GM21390 (cell line): ENCODE data around the gene TMEM184C.

ENCODE experiments used
- ATAC-seq: cut with Tn5 transposase; IDR thresholded peaks from one replicate; pipeline ENCODE4 v1.9.1; 2021; ENCODE audit not compliant: unreplicated experiment

Gene TMEM184C

GRCh38 chr4:147617173-147617840, at the start of gene TMEM184C:
Gene TMEM184C (plus strand): TSS chr4:147617397. CDS start chr4:147617957, 560 bp downstream.
- peak; percentile 99 for ATAC-seq

DNA sequence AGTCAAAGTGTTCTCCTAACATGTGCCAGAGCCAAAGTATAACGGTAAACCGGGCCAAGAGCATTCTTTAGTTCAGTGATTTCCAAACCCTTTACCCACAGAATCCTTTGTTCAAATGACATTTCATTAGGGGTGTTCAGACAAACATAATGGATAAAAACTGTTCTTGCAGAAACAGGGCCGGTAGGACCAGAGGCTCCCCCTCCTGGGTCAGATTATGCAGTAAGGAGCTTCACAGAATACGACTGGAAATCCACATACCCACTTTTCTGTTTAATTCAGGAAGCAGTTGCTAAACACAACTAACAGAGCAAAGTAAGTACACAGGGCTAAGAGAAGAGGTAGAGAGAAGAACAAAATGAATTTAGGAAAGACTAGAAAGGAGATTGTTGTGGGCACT, 46.6 kb upstream of the TMEM184C start:
- no peak for ATAC-seq

DNA sequence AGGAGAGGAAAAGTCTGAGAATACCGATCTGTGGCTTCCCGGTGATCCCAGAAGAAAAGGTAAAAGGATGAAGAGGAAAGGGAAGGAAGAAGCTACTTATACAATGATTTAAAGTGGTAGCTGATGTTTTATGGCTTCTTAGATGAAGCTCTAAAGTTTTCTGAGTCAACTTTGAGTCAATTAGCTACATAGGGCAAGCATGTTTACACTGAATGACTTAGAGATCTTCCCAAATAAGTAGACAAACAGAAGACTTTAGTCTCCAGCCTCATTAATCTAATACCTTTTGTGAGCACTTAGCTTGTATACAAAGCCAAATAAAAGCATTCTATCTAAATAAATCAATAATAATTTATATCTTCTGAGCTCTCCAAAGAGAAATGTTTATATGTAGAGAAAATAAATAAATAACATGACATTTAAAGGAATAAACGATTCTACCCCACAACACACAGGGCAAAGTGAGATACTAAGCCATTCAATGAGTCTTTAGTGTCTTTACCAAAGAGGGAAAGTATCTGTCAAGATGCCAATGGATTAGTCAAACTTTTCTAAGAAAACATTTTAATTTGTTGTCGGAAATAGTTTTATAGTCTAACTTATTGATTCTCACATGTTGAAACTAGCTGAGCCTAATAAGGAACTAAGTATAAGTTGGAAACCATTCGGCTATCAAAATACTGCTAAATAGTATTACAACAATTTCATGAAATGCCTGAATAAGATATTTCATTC, 46.0 kb upstream of the TMEM184C start:
- no peak for ATAC-seq

DNA sequence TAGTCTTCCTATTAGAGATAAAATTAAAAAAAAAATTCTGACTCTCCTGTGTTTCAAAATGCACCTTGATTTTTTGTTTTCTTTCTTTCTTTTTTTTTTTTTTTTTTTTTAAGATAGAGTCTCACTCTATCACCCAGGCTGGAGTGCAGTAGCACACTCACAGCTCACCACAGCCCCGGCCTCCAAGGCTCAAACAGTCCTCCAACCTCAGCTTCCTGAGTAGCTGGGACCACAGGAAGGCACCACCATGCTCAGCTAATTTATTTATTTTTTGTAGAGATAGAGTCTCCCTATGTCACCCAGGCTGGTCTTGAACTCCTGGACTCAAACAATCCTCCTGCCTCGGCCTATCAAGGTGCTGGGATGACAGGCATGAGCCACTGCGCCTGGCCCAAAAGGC, 41.1 kb upstream of the TMEM184C start:
- ATAC-seq, result no peak

DNA sequence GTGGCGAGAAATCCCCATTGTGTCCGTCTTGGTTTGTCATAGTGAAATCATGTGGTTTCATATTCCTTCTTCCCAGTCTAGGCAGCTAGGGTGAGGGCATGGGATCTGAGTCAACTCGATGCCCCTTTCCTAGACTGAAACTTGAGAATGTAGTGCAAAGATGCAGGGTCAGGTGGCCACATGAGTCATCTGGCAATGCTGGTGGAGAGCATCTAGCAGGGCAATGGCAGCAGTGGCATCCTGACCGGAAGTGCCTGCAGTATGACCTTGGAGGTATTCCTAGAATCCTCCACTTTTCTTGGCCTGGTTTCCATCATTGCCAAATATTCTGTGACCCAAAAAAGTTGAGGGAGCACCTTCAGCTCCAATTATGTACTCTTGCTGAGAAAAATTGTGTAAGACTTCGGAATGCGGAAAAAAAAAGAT, 39.1 kb upstream of the TMEM184C start:
- no peak for ATAC-seq

GRCh38 chr4:147578593-147578992, 38.6 kb upstream of the TMEM184C start:
- no peak for ATAC-seq

DNA sequence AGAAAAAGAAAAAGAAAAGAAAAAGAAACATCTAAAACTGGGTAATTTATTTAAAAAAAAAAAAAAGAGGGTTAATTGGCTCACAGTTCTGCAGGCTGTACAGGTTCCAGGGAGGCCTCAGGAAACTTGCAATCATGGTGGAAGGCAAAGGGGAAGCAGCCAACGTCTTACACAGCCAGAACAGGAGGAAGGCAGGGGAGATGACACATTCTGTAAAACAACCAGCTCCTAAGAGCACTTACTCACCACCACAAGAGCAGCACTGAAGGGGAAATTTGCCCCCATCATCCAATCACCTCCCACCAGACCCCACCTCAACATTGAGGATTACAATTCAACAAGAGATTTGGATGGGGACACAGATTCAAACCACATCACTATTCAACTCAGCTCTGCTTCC, 36.8 kb upstream of the TMEM184C start:
- ATAC-seq, result no peak

GRCh38 chr4:147581606-147582350, 35.4 kb upstream of the TMEM184C start:
- no peak for ATAC-seq

GRCh38 chr4:147582386-147583060, 34.7 kb upstream of the TMEM184C start:
- no peak for ATAC-seq

DNA sequence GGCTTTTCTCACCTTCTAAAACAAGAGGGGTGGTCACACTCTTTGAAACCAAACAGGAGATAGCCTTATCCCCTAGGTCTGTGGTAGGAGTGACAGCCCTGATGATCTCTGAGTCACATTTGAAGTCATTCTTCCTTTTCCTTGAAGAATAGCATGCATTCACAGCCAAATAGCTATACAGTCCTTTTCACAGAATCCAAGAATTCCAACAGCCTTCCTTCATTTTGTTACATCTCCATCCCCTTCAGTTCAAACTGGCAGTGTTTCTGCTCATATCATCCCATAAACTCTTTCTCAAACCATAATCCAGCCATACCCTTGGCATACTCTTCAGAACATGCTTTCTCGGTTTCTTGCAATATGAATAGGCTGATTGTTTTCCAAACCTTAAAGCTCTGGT, 33.3 kb upstream of the TMEM184C start:
- no peak for ATAC-seq

DNA sequence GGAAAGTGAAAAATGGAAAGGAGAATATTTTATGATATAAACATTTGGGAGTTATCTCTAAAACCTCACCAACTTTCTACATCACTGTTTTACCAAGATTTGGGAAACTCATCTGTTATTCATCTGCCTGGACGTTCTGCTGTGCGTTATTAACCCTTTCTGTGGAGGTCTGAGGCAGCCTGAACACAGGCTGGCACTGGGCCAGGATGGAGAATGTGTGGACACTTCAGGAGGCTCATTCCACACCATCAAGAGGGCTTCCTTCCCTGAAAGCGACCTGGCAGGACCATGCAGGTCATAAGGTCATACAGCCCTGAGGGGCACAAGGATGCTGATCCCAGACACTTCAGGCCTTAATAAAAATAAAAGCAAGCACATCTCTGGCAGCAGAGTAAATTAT, 31.2 kb upstream of the TMEM184C start:
- ATAC-seq, result no peak

GRCh38 chr4:147586637-147587036, 30.6 kb upstream of the TMEM184C start:
- peak; percentile 83 for ATAC-seq

DNA sequence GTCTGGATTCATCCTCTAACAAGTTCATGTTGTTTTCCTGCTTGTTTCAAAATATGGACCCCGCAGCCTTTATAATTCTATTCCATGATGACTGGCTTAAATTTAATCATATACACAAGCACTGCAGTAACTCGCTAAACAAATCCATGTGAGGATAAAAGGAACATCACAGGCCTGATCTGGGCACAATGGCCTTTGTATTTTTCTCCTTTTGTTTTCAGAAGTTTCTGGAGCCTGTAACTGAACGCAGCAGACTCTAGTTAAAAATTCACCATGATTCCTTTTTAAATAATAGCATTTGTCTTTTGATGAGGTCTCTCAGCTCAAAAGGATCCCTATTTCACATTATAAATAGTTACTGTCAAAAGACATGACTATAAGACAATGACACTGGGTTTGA, 30.2 kb upstream of the TMEM184C start:
- no peak for ATAC-seq

- ATAC-seq, result no peak
Observed at GRCh38 chr4:147589586-147589985, 27.6 kb upstream of the TMEM184C start.

GRCh38 chr4:147590249-147590920, 26.8 kb upstream of the TMEM184C start:
- ATAC-seq, result peak; percentile 65

DNA sequence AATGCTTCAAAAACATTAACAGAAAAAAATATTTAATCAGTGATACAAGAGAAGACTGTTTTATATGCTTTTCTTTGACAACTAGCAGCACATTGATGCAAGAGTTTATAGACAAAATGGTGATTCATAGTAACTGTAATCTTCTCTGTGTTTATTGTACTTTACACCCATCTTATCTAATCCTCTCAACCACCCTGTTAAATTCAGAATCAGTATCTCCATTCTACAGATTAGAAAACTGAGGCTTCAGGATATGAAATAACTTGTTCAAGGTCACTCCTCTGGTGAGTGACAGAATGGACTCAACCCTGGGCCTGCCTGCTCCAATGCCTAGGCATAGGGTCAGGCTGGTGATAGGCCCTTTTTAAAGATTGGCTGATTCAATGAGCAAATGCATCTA, 26.1 kb upstream of the TMEM184C start:
- no peak for ATAC-seq

DNA sequence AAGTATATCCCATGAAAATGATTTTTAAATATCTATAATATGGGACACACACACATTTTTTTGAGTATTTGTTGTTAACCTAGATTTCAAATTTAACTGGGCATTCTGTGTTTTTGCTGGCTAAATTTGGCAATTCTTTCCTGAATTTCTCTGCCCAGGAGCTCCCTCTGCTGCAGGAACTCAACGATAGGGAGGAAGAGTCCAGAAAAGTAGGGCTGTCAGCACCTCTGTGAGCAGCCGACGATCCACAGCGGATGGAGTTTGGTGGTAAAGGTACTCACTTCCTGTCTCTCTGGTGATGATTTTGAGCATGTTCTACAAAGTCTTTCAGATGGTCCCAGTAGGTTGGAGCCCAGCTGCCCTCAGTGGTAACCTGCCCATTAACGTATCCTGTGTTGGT, 23.1 kb upstream of the TMEM184C start:
- ATAC-seq, result no peak

DNA sequence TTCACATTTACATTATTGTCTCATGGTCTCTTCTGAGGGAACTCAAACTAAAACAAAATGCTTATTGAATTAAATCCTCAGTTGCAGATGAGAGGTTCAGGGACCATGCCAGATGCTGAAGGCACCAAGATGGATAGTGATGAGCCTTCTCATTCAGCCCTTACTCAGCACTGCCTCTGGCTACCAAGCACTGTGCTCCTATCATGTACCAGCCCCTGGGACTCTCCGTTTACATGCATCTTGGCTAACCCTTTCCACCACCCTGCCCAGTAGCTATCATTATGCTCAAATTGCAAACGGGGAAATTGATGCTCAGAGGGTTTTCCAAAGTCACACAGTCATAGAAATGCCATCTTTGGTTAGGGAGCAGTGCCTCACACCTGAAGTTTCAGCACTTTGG, 22.6 kb upstream of the TMEM184C start:
- no peak for ATAC-seq

GRCh38 chr4:147596377-147596776, 20.8 kb upstream of the TMEM184C start:
- ATAC-seq, result no peak

- no peak for ATAC-seq
Observed at GRCh38 chr4:147596981-147597380, 20.2 kb upstream of the TMEM184C start.

DNA sequence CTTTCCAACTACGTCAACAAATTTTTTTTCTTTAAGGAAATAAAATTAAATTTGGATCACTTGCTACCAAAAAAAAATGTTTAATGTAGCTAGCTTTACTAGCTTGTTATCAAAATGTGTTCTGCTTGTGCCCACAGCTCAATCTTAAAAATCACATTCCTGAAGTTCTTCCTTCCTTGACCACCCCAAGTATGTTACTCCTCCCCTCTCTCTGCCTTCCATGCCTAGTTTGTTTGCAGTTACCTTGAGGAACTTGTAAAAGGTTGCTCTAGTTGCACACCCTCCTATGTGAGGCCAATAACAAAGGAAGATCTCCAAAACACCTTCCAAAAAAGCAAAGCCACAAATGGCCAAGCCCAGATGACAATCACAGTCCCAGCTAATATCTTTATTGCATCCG, 19.6 kb upstream of the TMEM184C start:
- ATAC-seq, result no peak
